K562 (cell line): ENCODE measurements around the gene DRAXIN. TPM values are rescaled to one million over a fixed set of nuclear protein-coding genes. Genes with fewer than 3 reads are reported as not detected.

Experiments
- CC2D1A ChIP-seq: fragments of 450-650 bp; IDR thresholded peaks from 2 replicates; pipeline ENCODE4 v1.6.1; 2017; ENCODE audit warnings: mild to moderate bottlenecking
- E2F5 ChIP-seq: sonication (generic); formaldehyde crosslinking; IDR thresholded peaks from 2 replicates; pipeline ENCODE4 v1.8.0; 2022; ENCODE audit warnings: mild to moderate bottlenecking, missing genetic modification reagents
- ELK1 ChIP-seq: sonication (generic); formaldehyde crosslinking; IDR thresholded peaks from 2 replicates; pipeline ENCODE4 v1.8.1; 2022; ENCODE audit warnings: missing genetic modification reagents
- FOXP1 ChIP-seq: sonication (generic); formaldehyde crosslinking; IDR thresholded peaks from 2 replicates; pipeline ENCODE4 v1.8.0; 2022; ENCODE audit warnings: mild to moderate bottlenecking, missing genetic modification reagents
- HDAC3 ChIP-seq: fragments of 450-650 bp; IDR thresholded peaks from 2 replicates; pipeline ENCODE4 v1.6.1; 2018; ENCODE audit warnings: borderline replicate concordance, mild to moderate bottlenecking, moderate library complexity; ENCODE audit not compliant: partially characterized antibody
- HNRNPL ChIP-seq: fragments of 200-400 bp; formaldehyde crosslinking; IDR thresholded peaks from 2 replicates; pipeline ENCODE4 v1.6.1; 2017; ENCODE audit warnings: low read depth, mild to moderate bottlenecking, low read length
- MCM3 ChIP-seq: fragments of 450-650 bp; IDR thresholded peaks from 2 replicates; pipeline ENCODE4 v1.6.1; 2016
- MXI1 ChIP-seq: IDR thresholded peaks from 2 replicates; pipeline ENCODE4 v1.6.1; 2011; ENCODE audit warnings: low read depth, mild to moderate bottlenecking, improper control_type of control experiment, low read length
- NCOA6 ChIP-seq: fragments of 450-650 bp; IDR thresholded peaks from 2 replicates; pipeline ENCODE4 v1.6.1; 2017; ENCODE audit warnings: mild to moderate bottlenecking
- NR3C1 ChIP-seq: sonication (generic); formaldehyde crosslinking; IDR thresholded peaks from 2 replicates; pipeline ENCODE4 v1.8.1; 2022; ENCODE audit warnings: missing genetic modification reagents
- PPARD ChIP-seq: fragments of 250-450 bp; sonication (Bioruptor Pico); IDR thresholded peaks from 2 replicates; pipeline ENCODE4 v1.8.0; 2022; ENCODE audit warnings: inconsistent platforms, mild to moderate bottlenecking, moderate library complexity
- RBBP5 ChIP-seq: fragments of 200-600 bp; sonication (generic); IDR thresholded peaks from 2 replicates; pipeline ENCODE4 v1.6.1; 2012; ENCODE audit warnings: borderline replicate concordance, mild to moderate bottlenecking, low read length, control low read depth, inconsistent platforms; ENCODE audit not compliant: insufficient read depth, poor library complexity, severe bottlenecking
- SIX5 ChIP-seq, 2 experiments: IDR thresholded peaks; 2 replicates each; pipeline ENCODE4 v1.6.1; 2011; ENCODE audit warnings: low read length in 2 of 2, borderline replicate concordance in 1 of 2, low read depth in 1 of 2, mild to moderate bottlenecking in 1 of 2, moderate library complexity in 1 of 2; ENCODE audit not compliant: insufficient read depth in 1 of 2
- TBL1XR1 ChIP-seq, 2 experiments: IDR thresholded peaks; 2 replicates each; pipeline ENCODE4 v1.6.1; 2012; ENCODE audit warnings: improper control_type of control experiment in 2 of 2, low read length in 2 of 2, mild to moderate bottlenecking in 1 of 2
- ZNF12 ChIP-seq: sonication (generic); formaldehyde crosslinking; IDR thresholded peaks from 2 replicates; pipeline ENCODE4 v1.4.0; 2020; ENCODE audit warnings: mild to moderate bottlenecking, missing genetic modification reagents
- ZNF24 ChIP-seq: fragments of 450-650 bp; IDR thresholded peaks from 2 replicates; pipeline ENCODE4 v1.6.1; 2016
- ZNF584 ChIP-seq: fragments of 200-800 bp; sonication (Bioruptor generic); IDR thresholded peaks from 2 replicates; pipeline ENCODE4 v1.6.1; 2016; ENCODE audit warnings: low read depth, mild to moderate bottlenecking, missing genetic modification characterization, missing compliant biosample characterization
- polyA plus RNA-seq, 8 experiments: library from polyadenylated mRNA; depleted of rRNA in 4 of 8; stranded (reverse) in 5 of 8; unstranded in 3 of 8; fragments of >200 nt; fragmentation: Nextera tagmentation in 2 of 8; fragmentation: Illumina TruSeq in 1 of 8; extraction: Ambion mirVana in 2 of 8; extraction: Trizol in 1 of 8; gene quantifications; 2 replicates each; pipeline versions ENCODE4 v1.2.1 to v1.2.3, GENCODE V29; 2011 to 2014; ENCODE audit warnings: inconsistent platforms in 1 of 8, missing spikeins in 1 of 8
- total RNA-seq, 7 experiments: library from RNA; depleted of rRNA in 6 of 7; stranded (reverse); fragments of >200 nt in 6 of 7; fragmentation: Illumina TruSeq in 2 of 7; extraction: Trizol in 2 of 7; gene quantifications; 2 replicates each; pipeline versions ENCODE4 v1.2.1 to v1.2.3, GENCODE V29; 2011 to 2021; ENCODE audit warnings: low replicate concordance in 1 of 7
- TF ChIP-seq, protein P1 (sequence below): conservative IDR thresholded peaks from 2 replicates; pipeline ENCODE4 v1.6.1; 2011; ENCODE audit warnings: low read depth, mild to moderate bottlenecking, low read length; ENCODE audit not compliant: control insufficient read depth
- TF ChIP-seq, protein P2 (sequence below): fragments of 250-450 bp; sonication (Bioruptor Pico); IDR thresholded peaks from 2 replicates; pipeline ENCODE4 v1.4.0; 2020; ENCODE audit warnings: mild to moderate bottlenecking, moderate library complexity, borderline replicate concordance
- TF ChIP-seq, protein P3 (sequence below): fragments of 250-450 bp; sonication (Bioruptor Pico); IDR thresholded peaks from 2 replicates; pipeline ENCODE4 v1.5.1; 2021; ENCODE audit warnings: mild to moderate bottlenecking

The DRAXIN gene
- total and polyA plus RNA-seq, 9 of the 15 experiments (the other 6 are each of a cell fraction or from before 2014, with no cell fraction given) = 0.01 to 0.04 (median 0.01) TPM; not detected in 6

- TF ChIP-seq, protein P1, sequence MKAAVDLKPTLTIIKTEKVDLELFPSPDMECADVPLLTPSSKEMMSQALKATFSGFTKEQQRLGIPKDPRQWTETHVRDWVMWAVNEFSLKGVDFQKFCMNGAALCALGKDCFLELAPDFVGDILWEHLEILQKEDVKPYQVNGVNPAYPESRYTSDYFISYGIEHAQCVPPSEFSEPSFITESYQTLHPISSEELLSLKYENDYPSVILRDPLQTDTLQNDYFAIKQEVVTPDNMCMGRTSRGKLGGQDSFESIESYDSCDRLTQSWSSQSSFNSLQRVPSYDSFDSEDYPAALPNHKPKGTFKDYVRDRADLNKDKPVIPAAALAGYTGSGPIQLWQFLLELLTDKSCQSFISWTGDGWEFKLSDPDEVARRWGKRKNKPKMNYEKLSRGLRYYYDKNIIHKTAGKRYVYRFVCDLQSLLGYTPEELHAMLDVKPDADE = peak; percentile 93
- TF ChIP-seq FOXP1 (CRISPR knock-in tag) (0 out of 2 replicates have a peak, but pooled peaks have one; percentile 40), E2F5 (CRISPR knock-in tag) (no peak), TBL1XR1 (IDR thresholded peaks at IDR 0.05; ENCODE audit: low read length in 2 of 2) (peak; percentile 2 to 46; a peak in 2 of 4 replicates), MXI1 (peak; percentile 98), HNRNPL (peak; percentile 78; the same call in 1 of the 2 replicates), ZNF12 (CRISPR knock-in tag) (no peak), ZNF24 (no peak), MCM3 (no peak), HDAC3 (no peak), CC2D1A (no peak), SIX5 (IDR thresholded peaks at IDR 0.05; ENCODE audit: borderline replicate concordance in 1 of 2, insufficient read depth in 1 of 2, low read depth in 1 of 2, low read length in 2 of 2) (no peak), ELK1 (CRISPR knock-in tag) (no peak), NCOA6 (no peak), RBBP5 (peak; percentile 85), NR3C1 (no peak), PPARD (no peak), ZNF584 (no peak)
- TF ChIP-seq, protein P2, sequence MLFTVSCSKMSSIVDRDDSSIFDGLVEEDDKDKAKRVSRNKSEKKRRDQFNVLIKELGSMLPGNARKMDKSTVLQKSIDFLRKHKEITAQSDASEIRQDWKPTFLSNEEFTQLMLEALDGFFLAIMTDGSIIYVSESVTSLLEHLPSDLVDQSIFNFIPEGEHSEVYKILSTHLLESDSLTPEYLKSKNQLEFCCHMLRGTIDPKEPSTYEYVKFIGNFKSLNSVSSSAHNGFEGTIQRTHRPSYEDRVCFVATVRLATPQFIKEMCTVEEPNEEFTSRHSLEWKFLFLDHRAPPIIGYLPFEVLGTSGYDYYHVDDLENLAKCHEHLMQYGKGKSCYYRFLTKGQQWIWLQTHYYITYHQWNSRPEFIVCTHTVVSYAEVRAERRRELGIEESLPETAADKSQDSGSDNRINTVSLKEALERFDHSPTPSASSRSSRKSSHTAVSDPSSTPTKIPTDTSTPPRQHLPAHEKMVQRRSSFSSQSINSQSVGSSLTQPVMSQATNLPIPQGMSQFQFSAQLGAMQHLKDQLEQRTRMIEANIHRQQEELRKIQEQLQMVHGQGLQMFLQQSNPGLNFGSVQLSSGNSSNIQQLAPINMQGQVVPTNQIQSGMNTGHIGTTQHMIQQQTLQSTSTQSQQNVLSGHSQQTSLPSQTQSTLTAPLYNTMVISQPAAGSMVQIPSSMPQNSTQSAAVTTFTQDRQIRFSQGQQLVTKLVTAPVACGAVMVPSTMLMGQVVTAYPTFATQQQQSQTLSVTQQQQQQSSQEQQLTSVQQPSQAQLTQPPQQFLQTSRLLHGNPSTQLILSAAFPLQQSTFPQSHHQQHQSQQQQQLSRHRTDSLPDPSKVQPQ (CRISPR knock-in tag) = no peak
- TF ChIP-seq, protein P3, sequence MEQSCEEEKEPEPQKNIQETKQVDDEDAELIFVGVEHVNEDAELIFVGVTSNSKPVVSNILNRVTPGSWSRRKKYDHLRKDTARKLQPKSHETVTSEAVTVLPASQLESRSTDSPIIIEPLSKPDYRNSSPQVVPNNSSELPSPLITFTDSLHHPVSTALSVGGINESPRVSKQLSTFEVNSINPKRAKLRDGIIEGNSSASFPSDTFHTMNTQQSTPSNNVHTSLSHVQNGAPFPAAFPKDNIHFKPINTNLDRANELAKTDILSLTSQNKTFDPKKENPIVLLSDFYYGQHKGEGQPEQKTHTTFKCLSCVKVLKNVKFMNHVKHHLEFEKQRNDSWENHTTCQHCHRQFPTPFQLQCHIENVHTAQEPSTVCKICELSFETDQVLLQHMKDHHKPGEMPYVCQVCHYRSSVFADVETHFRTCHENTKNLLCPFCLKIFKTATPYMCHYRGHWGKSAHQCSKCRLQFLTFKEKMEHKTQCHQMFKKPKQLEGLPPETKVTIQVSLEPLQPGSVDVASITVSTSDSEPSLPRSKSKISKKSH = no peak
Observed at GRCh38 chr1:11735854-11736745, 44.6 kb downstream of the DRAXIN start, which contains the start of gene AGTRAP (continued).
